Fibroblast of villous mesenchyme (primary cell): ENCODE results near the gene FBXW11. TPM values are rescaled to one million over a fixed set of nuclear protein-coding genes. Genes with fewer than 3 reads are reported as not detected.
A peak's percentile ranks its signal among the peaks of the same experiment; 100 is the strongest.

Experiments used
- DNase-seq: peaks from one replicate; pipeline ENCODE4 v3.0.0-alpha.2; 2010; ENCODE audit warnings: low read depth
- H3K4me3 ChIP-seq: 2 replicates; pipeline ENCODE4 v1.5.1; 2011; ENCODE audit warnings: low read depth, mild to moderate bottlenecking, low read length
- total RNA-seq: library from RNA; depleted of rRNA; stranded (reverse); fragments of >200 nt; gene quantifications from 2 replicates; pipeline ENCODE4 v1.2.3, GENCODE V29; 2012
- TF ChIP-seq, protein P1 (sequence below): IDR thresholded peaks from 2 replicates; pipeline ENCODE4 v1.5.1; 2012; ENCODE audit warnings: low read depth, mild to moderate bottlenecking, low read length; ENCODE audit not compliant: insufficient read depth

Gene FBXW11
- total RNA-seq, 1 donor, result 112 TPM

DNA sequence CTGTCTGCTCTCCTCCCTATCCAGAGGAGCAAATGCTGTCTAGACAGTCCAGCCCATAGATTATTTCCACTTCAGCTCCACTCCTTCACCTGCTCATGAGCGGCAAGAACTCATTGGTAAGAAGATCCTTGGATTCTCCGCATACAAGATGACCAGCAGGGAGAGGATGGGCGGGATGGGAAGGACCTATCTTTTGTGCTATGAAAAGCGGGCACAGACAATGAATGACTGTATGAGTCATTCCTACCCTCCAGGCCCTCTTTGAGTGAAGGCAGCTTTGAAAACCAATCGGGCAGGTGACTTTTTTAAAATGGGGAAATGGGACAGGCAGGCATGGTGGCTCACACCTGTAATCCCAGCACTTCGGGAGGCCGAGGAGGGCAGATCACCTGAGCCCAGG lies 171.4 kb downstream of the FBXW11 start:
- DNase-seq, result no peak
- TF ChIP-seq, protein P1, sequence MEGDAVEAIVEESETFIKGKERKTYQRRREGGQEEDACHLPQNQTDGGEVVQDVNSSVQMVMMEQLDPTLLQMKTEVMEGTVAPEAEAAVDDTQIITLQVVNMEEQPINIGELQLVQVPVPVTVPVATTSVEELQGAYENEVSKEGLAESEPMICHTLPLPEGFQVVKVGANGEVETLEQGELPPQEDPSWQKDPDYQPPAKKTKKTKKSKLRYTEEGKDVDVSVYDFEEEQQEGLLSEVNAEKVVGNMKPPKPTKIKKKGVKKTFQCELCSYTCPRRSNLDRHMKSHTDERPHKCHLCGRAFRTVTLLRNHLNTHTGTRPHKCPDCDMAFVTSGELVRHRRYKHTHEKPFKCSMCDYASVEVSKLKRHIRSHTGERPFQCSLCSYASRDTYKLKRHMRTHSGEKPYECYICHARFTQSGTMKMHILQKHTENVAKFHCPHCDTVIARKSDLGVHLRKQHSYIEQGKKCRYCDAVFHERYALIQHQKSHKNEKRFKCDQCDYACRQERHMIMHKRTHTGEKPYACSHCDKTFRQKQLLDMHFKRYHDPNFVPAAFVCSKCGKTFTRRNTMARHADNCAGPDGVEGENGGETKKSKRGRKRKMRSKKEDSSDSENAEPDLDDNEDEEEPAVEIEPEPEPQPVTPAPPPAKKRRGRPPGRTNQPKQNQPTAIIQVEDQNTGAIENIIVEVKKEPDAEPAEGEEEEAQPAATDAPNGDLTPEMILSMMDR, result no peak
- H3K4me3 ChIP-seq, result no peak overlapping the region

DNA sequence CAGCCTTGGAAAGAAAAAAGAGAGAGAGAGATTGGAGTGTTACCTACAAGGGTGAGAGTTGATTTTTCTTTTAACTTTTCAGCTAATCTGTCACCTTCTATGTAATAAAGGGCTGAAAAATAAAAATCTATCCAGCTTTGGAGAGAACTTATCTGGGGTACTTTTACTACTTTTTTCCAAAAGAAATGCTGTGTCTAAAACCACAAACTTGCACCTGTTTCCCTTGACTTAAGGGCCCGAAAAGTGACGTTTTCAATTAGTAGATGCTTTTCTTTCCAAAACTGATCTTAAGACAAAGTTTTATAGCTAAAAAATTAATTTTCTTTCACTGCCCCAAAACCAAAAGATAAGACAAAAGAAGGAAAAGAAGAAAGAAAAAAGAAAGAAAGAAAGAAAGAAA lies 172.0 kb downstream of the FBXW11 start:
- H3K4me3 ChIP-seq, result no peak overlapping the region
- no peak for DNase-seq
- TF ChIP-seq, protein P1, result no peak

DNA sequence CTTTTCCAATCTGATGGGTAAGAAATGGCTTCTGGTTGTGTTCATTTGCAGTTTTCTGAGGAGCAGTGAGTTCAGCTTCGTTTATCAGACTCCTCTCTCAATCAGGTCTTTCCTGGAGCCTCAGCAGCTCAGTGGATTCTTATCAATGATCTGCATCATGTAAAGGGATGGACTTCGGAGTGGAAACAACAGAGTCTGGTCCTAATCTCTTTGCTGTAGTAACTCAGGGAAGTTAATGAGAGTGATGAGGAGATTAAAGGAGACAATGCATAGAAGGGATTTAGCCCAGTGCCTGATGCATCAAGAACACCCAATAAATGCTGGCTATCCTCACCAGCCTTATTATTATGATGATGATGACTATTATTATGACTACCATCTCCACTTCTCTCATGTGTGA lies 173.7 kb downstream of the FBXW11 start:
- TF ChIP-seq, protein P1, result no peak
- no peak overlapping the region for H3K4me3 ChIP-seq
- DNase-seq, result no peak

DNA sequence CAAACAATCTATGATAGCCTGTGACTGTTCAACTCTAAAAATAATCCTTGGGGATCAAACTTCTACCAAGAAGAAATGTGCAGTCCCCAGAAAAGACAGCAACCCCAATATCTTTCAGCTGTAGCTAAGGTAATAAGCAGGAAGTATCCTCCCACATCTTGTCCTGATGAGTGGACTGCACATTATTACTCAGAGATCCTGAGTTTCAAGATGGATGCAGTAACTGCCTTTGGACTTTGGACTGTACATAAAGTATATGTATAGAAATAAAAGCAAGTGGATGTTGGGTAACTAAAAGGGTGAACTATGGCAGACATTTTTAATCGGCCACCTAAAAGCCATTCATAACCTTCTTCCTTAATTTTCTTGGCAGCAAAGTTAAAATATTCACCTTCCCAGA lies 175.8 kb downstream of the FBXW11 start:
- H3K4me3 ChIP-seq, result no peak overlapping the region
- TF ChIP-seq, protein P1, result no peak
- DNase-seq, result no peak

DNA sequence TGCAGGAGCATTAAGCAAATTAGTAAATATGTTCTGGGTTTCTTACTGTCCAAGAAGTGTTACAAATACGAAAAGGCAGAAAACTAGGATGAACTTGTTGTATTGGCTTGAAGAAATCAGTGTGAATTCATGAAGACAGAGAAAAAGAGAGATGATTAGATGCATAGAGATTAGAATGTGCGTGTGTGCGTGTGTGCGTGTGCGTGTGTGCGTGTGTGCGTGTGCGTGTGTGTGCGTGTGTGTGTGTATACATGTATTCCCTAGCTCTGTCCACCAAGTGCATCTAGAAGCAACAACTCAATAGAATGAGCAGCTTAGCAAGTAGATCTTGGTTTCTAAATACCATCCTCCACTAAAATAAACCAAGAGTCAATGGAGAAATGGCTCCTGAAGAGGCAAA lies 179.3 kb downstream of the FBXW11 start:
- DNase-seq, result no peak
- TF ChIP-seq, protein P1, result no peak
- H3K4me3 ChIP-seq, result no peak overlapping the region

DNA sequence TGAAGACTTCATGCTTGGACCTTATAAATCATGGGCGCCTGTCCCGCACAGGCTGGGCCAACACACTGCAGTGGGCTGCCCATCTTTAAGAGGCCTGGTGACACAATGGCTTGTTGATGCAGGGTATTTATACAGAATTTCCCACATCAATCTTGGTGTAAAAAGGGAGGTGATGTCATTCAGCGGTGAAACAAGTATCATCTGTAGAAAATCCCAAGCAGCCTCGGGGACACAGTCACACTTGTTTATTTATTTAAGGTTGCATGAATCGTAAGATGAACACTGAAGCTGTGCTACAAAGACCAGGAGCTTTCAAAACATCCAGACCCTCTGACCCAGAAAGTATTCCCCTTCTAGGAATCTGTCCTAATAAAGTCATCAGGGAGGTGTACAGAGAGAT lies 180.3 kb downstream of the FBXW11 start:
- H3K4me3 ChIP-seq, result no peak overlapping the region
- peak; percentile 20 for DNase-seq
- TF ChIP-seq, protein P1, result no peak

DNA sequence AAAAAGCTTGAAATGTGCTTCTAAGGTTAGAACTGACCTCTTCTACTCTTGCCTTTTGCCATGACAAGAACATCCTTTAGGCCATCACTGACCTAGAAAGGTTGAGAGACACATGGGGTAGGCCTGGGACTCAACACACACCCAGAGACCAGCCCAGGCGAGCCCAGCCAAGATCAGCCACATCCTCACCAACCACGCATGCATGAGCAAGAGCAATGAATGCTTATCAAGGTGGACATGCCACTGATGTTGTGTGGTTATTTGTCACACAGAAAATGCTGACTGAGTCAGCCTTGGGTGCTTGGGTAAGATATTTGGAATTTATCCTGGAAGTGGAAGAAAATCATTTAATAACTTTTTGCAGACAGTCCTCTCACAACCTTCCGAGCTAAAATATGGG lies 181.4 kb downstream of the FBXW11 start:
- H3K4me3 ChIP-seq, result no peak overlapping the region

More for the DNA sequence above, 181.4 kb downstream of the FBXW11 start:
- no peak for DNase-seq
- TF ChIP-seq, protein P1, result no peak
